NB4 (cell line): Measurements from ENCODE around the gene FOXP1.

Source experiments
- MAX ChIP-seq: IDR thresholded peaks from 2 replicates; pipeline ENCODE4 v1.6.1; 2011; ENCODE audit warnings: low read depth, low read length
- TF ChIP-seq, protein P1 (sequence below): IDR thresholded peaks from one replicate; pipeline ENCODE4 v1.5.1; 2012; ENCODE audit warnings: low read depth, low read length

GRCh38 chr3:71559021-71559420 lies 24.5 kb downstream of the FOXP1 start:
- TF ChIP-seq MAX, result no peak
- TF ChIP-seq, protein P1, sequence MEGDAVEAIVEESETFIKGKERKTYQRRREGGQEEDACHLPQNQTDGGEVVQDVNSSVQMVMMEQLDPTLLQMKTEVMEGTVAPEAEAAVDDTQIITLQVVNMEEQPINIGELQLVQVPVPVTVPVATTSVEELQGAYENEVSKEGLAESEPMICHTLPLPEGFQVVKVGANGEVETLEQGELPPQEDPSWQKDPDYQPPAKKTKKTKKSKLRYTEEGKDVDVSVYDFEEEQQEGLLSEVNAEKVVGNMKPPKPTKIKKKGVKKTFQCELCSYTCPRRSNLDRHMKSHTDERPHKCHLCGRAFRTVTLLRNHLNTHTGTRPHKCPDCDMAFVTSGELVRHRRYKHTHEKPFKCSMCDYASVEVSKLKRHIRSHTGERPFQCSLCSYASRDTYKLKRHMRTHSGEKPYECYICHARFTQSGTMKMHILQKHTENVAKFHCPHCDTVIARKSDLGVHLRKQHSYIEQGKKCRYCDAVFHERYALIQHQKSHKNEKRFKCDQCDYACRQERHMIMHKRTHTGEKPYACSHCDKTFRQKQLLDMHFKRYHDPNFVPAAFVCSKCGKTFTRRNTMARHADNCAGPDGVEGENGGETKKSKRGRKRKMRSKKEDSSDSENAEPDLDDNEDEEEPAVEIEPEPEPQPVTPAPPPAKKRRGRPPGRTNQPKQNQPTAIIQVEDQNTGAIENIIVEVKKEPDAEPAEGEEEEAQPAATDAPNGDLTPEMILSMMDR, result no peak
